SK-N-SH (cell line): ENCODE measurements around the gene ICA1.

Experiments used
- CTCF ChIP-seq: fragments of 200-600 bp; sonication (generic); IDR thresholded peaks from 2 replicates; pipeline ENCODE4 v1.6.1; 2017; ENCODE audit warnings: antibody characterized with exemption, mild to moderate bottlenecking, moderate library complexity
- MAX ChIP-seq: IDR thresholded peaks from 2 replicates; pipeline ENCODE4 v1.4.0; 2012; ENCODE audit warnings: low read depth
- MXI1 ChIP-seq: IDR thresholded peaks from 2 replicates; pipeline ENCODE4 v1.6.1; 2012; ENCODE audit warnings: mild to moderate bottlenecking, low read depth, low read length, improper control_type of control experiment
- POLR2AphosphoS5 ChIP-seq: IDR thresholded peaks from 2 replicates; pipeline ENCODE4 v1.6.1; 2012; ENCODE audit warnings: low read depth, low read length
- RAD21 ChIP-seq: IDR thresholded peaks from 2 replicates; pipeline ENCODE4 v1.6.1; 2012; ENCODE audit warnings: mild to moderate bottlenecking, low read length
- REST ChIP-seq: IDR thresholded peaks from 2 replicates; pipeline ENCODE4 v1.6.1; 2012; ENCODE audit warnings: mild to moderate bottlenecking, low read depth, low read length, moderate library complexity
- YY1 ChIP-seq: IDR thresholded peaks from 2 replicates; pipeline ENCODE4 v1.4.0; 2012; ENCODE audit warnings: low read depth, mild to moderate bottlenecking

- TF ChIP-seq CTCF (no peak), RAD21 (peak; percentile 55), POLR2AphosphoS5 (no peak), YY1 (no peak), MAX (no peak), MXI1 (peak; percentile 56; the same call in 1 of the 2 replicates), REST (no peak)
Measured at GRCh38 chr7:8236780-8237407, 25.1 kb downstream of the ICA1 start.
